TTC549 (cell line): ENCODE data around the gene LYPD1.
"Not testable (repeated sequence)": the region's sequence is repeated elsewhere in the genome, so short reads cannot be mapped to it uniquely, and the experiment has no call there.

Source experiments
- FAIRE-seq: peaks from 2 replicates; lab custom pipeline; 2012; peaks lifted over from hg19 to GRCh38; lab: Jason Lieb, UNC

The LYPD1 gene

DNA sequence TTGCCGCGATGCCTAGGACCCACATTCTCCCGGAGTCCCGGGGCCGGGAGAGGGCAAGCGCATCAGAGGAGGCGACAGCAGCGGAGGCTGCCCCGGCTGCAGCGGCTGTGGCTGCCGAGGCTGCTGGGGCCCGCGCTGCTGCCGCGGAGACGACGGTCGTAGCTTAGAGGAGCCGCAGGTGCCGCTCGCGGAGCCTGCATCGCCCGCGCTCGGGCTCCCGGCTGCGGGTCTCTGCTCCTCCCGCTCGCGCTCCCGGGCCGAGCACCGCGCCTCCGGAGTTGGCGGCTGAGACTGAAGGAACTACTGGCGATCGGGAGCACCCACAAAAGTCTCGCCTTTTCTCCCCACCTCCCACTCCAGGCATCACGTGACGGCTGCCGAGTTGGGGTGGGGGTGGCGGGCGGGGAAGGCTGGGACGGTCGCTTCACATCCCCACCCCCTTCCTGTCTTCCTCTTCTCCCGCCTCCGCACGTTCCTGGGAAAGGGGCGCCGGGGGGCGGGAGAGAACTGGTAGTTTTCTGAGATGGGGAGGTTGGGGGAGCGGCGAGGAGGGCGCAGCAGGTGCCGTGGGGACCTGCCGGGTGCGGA is at the start of gene LYPD1:
TSS of gene LYPD1 (minus strand) at position 298 of the 588 bp plus-strand sequence. CDS start at position 25, 273 bp downstream.
- FAIRE-seq: no peak

- no peak for FAIRE-seq
Measured at GRCh38 chr2:132719480-132719879, 49.5 kb upstream of the LYPD1 start.

GRCh38 chr2:132716954-132717353 is 46.9 kb upstream of the LYPD1 start:
- no peak for FAIRE-seq

DNA sequence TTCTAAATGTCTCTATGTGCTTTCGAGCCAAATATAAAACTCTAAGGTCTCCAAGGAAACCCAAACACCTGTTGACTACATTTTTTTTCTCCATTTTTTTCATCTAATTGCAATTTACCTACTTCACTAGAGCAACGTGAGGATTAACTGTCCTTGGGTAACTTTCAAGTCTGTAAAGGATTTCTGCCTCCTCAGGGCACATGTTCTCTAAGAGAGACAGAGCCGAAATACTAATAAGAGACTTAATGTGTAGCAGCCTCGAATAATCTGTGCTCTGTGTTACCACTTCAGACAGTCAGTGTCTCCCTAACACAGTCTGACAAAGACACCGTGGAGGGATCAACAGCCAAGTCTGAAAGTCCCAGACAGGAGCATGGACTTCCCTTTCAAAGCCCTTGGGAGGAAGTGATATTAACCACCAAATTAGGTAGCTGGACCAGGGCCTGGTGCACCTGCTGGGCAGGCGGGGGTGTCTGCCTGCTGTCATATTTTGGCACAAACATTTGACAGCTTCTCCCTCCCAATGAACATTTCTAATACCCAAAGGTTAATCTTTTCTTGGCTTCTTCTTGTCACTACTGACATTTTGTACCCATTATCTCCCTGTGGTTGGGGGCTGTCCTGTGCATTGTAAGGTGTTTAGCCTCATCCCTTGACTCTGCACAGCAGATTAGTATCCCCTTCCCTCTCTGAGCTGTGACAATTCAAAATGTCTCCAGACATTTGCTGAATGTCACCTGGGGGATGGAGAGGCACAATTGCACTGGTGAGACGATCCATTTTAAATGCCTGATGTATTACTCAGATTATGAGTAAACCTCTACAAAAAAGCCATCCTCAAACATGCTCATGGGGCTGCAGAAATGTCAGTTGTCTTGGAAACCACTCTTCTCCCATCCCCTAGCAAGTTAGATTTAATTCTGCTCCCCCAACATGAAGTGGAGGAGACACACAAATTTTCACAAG is 45.7 kb upstream of the LYPD1 start:
- FAIRE-seq: no peak

- no peak for FAIRE-seq
Measured at GRCh38 chr2:132703396-132703795, 33.4 kb upstream of the LYPD1 start.

DNA sequence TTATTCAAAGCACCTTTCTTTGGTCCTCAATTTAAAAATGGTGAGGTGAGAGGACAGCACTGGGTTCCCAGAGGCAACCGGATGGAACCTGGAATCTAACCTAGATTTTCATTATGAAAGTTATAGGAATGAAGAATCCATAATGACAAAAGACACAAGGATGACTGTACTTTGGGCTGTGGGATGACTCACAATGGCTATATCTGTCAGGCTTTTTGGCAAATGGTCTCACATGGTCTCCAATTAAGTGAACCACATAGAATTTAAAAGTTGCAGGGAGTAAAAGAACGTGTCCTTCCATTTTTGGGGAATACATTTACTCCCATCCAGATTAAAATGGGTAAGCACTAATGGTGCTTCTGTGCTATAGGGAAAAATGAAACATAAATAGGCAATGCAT is 31.8 kb upstream of the LYPD1 start:
- FAIRE-seq: no peak

- FAIRE-seq: not testable (repeated sequence)
Measured at GRCh38 chr2:132699802-132700201, 29.8 kb upstream of the LYPD1 start.

GRCh38 chr2:132698347-132698746 is 28.3 kb upstream of the LYPD1 start:
- FAIRE-seq: not testable (repeated sequence)

DNA sequence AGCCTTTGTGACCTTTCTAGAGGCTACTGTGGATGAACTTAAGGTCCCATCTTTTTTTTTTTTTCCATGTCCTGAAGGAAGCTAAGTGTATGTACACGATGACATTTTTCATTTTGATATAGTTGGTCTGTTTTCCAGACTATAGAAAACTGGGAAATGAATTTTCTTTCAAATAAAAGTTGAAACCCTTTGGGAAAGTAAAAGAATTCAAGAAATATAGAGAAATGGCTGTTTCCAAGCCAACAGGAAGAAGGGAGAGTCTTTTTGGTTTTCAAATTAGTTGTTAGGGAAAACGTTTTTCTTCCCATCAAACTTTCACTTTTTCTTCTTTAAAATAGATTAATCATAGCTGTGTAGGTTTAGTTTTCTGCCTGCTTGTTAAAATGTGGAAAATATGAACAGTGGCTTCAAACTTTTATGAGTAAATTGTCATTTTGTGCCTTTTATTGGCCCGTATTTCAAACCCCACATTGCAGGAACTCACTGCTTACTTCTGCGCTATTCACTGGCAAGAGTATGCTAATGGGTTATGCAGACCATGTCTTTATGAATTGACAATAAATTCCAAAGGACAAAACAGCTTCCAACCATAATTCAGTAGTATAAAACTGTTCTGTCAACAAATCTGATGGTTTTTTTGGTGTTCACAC is 27.7 kb upstream of the LYPD1 start:
- FAIRE-seq: no peak

DNA sequence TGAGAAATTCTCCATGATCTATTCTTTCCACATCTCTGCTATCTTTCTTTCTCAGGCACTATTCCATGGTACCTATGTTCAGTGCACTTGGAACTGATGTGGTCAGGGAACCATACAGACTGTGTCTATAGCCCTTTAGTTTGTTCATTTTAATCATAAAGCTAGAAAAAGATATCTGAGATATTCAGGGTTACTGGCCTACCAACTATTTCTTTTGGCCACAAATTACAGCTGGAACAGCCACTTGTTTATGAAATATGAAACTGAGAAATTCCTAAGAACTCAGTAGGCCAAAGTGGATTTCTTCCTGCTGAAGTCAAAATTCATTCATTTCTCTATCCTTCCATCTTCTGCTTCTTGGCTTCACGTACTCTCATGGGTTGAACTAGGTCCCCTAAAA is 22.8 kb upstream of the LYPD1 start:
- no peak for FAIRE-seq

GRCh38 chr2:132691556-132691955 is 21.6 kb upstream of the LYPD1 start:
- FAIRE-seq: no peak

GRCh38 chr2:132690664-132691303 is 20.8 kb upstream of the LYPD1 start:
- no peak for FAIRE-seq

DNA sequence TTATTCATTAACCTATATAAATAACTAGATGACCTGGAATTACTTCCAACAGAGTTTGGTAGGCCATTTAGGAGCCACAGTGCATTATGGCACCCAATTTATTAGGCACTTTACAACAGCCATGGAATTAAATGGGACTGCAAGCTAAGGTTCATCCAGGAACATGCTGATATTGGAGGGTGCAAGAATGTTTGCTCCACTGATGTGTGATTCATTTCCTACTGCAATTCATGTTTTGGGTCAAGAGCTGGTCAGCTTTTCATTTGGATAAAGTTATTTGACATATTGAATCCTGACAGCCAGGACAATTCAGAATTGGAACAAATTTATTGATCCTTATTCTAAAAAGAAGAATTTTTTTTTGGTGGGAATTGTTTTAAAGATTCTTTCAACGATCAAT is 11.8 kb upstream of the LYPD1 start:
- FAIRE-seq: no peak

GRCh38 chr2:132680544-132680943 is 10.5 kb upstream of the LYPD1 start:
- no peak for FAIRE-seq

- FAIRE-seq: no peak
Measured at GRCh38 chr2:132678483-132678882, 8.5 kb upstream of the LYPD1 start.

DNA sequence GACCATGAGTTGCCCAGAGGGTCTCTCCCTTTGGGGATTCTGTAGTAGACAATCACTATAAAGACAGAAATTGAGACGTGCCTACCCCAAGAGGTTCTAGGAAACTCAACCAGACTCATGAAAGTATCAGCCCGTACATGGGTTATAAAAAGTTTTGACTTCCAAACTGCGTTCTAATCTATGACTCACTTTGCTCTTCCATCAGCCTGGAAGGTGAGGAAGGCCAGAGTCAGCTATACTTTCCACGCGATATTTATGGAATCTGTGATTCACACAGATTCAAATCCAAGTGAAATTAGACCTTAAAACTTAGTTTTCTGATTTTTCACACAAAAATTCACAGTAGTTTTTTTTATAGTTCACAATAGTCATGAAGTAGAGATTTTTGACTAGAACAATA is 7.7 kb upstream of the LYPD1 start:
- no peak for FAIRE-seq

DNA sequence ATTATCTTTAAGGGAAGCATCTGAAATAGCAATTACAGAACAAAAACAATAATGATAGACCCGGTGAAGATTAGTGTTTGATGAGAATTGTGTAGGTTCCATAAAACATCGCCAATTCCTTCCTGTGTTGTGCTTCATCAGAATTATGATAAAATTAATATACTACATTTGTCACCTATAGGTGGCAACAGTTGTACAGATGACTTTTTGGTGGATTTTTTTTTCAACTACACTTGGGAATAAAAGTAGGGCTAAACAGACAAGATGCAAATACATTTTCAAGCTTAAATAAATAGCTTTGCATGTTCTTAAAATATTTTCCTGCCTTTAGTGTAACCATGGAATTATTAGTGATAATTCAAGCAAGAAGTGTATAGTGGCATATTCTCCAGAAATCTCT is 7.0 kb upstream of the LYPD1 start:
- no peak for FAIRE-seq

DNA sequence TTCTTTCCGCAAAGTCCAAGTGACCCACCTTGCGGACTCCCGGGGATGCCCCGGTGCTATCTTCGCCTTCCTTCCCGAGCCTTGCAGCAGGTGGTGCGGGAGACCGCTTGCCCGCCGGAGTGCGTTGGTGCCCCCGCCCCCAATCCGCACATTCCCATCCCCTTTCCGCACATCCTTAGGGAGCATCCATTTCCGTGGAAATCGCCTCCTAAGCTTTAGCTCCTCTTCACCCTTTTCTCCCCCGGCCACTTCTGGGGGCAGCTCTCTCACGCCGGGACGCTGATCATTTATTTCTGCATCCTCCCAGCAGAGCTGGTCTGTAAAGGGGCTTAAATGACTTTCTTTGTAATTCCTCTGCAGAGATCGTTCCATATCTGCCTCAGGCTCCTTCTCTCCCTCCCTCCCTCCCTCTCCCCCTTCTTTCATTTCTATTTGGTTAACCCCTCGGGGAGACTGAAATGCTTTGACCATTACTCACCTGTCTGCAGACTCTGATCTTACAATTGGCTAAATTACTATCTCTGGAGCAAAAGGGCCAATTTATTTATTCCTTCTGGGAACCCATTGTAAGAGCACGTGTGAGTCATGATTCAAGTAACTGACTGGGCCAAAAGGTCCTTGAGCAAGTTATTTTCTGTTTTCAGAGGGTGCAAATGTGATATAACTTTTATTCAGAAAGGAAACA is 1.3 kb upstream of the LYPD1 start:
- no peak for FAIRE-seq

DNA sequence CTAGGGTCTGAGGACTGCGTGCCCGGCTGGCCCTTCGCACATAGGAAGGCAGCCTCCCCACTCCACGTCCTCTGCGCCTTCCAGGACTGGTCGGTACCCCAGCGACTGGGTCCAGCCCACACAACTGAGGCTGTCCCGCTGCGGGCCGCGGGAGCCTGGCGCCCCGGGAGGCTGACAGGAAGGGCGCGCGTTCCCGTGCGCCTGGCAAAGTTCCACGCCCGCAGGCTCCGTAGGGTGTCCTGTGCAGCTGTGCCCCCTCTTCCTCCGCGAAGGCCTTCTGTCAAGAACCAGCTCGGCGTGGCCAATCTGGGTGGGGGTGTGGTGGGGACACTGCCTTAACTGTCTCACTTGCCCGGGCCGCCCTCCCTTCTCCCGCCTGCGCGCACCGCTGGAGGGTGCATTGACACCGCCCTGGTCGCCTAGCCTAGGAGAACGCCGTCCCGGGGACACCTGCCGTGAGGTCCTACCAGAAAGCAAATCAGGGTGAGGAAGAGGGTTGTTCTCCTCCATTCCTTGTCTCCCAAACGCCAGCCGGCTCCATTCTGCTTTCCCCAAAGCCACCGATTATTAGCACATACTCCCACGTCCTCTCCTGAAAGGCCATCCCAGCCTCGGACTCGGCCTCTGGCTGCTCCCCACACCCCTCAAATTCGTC is 618 bp upstream of the LYPD1 start:
- no peak for FAIRE-seq

- no peak for FAIRE-seq
Measured at GRCh38 chr2:132668987-132669907, 758 bp downstream of the LYPD1 start.
